Right lobe of liver (tissue), 6 donors: ENCODE data around the gene FGFR2. TPM values are rescaled to one million over a fixed set of nuclear protein-coding genes. Genes with fewer than 3 reads are reported as not detected.

Experiments
- ATAC-seq, 4 donors: fragments of 200-7000 bp; cut with Tn5 transposase; one replicate each; pipeline ENCODE4 v1.9.1; 2020; ENCODE audit warnings: mild to moderate bottlenecking in 4 of 4, moderate library complexity in 4 of 4
- DNase-seq, 3 donors: peaks; one replicate each; pipeline ENCODE4 v3.0.0-alpha.2; 2020
- H3K27ac ChIP-seq, 3 donors: fragments of 200-600 bp; one replicate each; pipeline ENCODE4 v1.8.0; 2022
- H3K27me3 ChIP-seq, 2 donors: fragments of 200-600 bp; one replicate each; pipeline ENCODE4 v1.8.0; 2022
- H3K36me3 ChIP-seq, 4 donors: fragments of 200-600 bp; sonication (generic) in 1 of 4; one replicate each; pipeline versions ENCODE4 v1.5.1 to v1.8.0; 2017 to 2022; ENCODE audit warnings: control low read depth in 1 of 4
- H3K4me1 ChIP-seq, 4 donors: fragments of 200-600 bp; sonication (generic) in 1 of 4; one replicate each; pipeline versions ENCODE4 v1.5.1 to v1.8.0; 2017 to 2022; ENCODE audit warnings: control low read depth in 1 of 4
- H3K4me3 ChIP-seq, 3 donors: fragments of 200-600 bp; one replicate each; pipeline ENCODE4 v1.8.0; 2022
- H3K9me3 ChIP-seq, 4 donors: fragments of 200-600 bp; sonication (generic) in 1 of 4; one replicate each; pipeline versions ENCODE4 v1.5.1 to v1.8.0; 2017 to 2022; ENCODE audit warnings: control low read depth in 1 of 4
- POLR2A ChIP-seq: fragments of 450-650 bp; IDR thresholded peaks from one replicate; pipeline ENCODE4 v1.6.1; 2017; ENCODE audit warnings: antibody characterized with exemption, mild to moderate bottlenecking
- WGBS: methylation state at CpG from one replicate; pipeline ENCODE4 v1.1.6; 2018; ENCODE audit warnings: low coverage, low lambda C conversion rate; ENCODE audit not compliant: insufficient coverage; ENCODE audit errors: missing lambda C conversion rate; 5-methylcytosine and 5-hydroxymethylcytosine counted together
- intact Hi-C, 2 donors: fragments of 100-400 bp; cut with DNase I; formaldehyde crosslinking; loops; one replicate each; pipeline versions ENCODE4 v1.11.2 to v1.14.1; 2022
- total RNA-seq, 6 experiments: library from RNA; depleted of rRNA in 2 of 6; stranded (reverse); fragments of >200 nt in 2 of 6; fragmentation: NEBNext Ultra II Directional in 3 of 6; extraction: Animal tissue kit (Norgen Biotek cat#: 25700) in 3 of 6; gene quantifications; one replicate each; pipeline versions ENCODE4 v1.1.0 to v1.2.4, GENCODE V29; 2016 to 2023
- TF ChIP-seq, protein P1 (sequence below), 4 donors: fragments of 200-600 bp in 3 of 4; fragments of 450-650 bp in 1 of 4; IDR thresholded peaks; one replicate each; pipeline versions ENCODE4 v1.5.1 to v1.8.0; 2016 to 2022; ENCODE audit warnings: antibody characterized with exemption in 4 of 4, mild to moderate bottlenecking in 2 of 4
- donor health status: DM: no; HTN: yes; CAD: no.
- donor health status: DM: no; HTN: no; CAD: no.
- donor health status: DM: no; HTN: no; CAD: no.
- donor health status: DM: no; HTN: yes; CAD: no.
- donor health status: DM: no; HTN: yes; CAD: no.

FGFR2 gene
- total RNA-seq, 6 experiments from 2014 or later, result 14.4 to 33.7 (median 23.0) TPM

DNA sequence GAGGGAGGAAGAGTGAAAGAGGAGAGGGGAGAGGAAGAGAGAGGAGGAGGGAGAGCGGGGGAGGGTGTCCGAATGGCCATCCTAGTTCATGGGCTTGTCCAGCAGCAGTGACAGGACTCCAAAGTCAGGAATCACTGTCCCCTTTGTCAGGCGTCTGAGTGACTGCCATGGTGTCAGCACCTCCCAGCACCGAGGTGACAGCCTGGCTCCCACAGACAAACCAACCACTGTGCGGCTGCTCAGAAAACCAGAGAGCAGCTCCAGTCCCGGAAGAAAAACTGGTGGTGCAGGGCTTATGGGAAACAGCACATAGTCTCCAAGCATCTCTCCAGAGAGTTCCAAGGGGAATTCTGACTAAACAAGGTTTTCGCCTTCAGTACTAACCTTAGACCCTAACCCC, 18.9 kb upstream of the FGFR2 start:
- intact Hi-C loops, result loop anchor here in 1 of 2 donors (10.0 kb wide), 1 partner anchor 662 kb away; no protein-coding TSS in a partner anchor
- no peaks in the 10 kb centered on the region for H3K9me3 ChIP-seq
- no peak overlapping the region for H3K4me3 ChIP-seq
- H3K36me3 ChIP-seq, result no peaks in the 10 kb centered on the region
- H3K27me3 ChIP-seq, result no peaks in the 10 kb centered on the region
- H3K27ac ChIP-seq, result no peak overlapping the region
- ATAC-seq, result no peak
- WGBS, result 60% methylated on average over 1 of the region's 7 CpGs
- no peaks in the 10 kb centered on the region for H3K4me1 ChIP-seq
- no peak for DNase-seq
- TF ChIP-seq POLR2A, result no peak
- TF ChIP-seq, protein P1, sequence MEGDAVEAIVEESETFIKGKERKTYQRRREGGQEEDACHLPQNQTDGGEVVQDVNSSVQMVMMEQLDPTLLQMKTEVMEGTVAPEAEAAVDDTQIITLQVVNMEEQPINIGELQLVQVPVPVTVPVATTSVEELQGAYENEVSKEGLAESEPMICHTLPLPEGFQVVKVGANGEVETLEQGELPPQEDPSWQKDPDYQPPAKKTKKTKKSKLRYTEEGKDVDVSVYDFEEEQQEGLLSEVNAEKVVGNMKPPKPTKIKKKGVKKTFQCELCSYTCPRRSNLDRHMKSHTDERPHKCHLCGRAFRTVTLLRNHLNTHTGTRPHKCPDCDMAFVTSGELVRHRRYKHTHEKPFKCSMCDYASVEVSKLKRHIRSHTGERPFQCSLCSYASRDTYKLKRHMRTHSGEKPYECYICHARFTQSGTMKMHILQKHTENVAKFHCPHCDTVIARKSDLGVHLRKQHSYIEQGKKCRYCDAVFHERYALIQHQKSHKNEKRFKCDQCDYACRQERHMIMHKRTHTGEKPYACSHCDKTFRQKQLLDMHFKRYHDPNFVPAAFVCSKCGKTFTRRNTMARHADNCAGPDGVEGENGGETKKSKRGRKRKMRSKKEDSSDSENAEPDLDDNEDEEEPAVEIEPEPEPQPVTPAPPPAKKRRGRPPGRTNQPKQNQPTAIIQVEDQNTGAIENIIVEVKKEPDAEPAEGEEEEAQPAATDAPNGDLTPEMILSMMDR (IDR thresholded peaks at IDR 0.05), result no peak

GRCh38 chr10:121616291-121616690, 18.0 kb upstream of the FGFR2 start:
- Histone ChIP-seq H3K36me3 (no peaks in the 10 kb centered on the region), H3K4me3 (no peak overlapping the region), H3K27me3 (no peaks in the 10 kb centered on the region), H3K9me3 (no peaks in the 10 kb centered on the region), H3K4me1 (no peaks in the 10 kb centered on the region), H3K27ac (no peak overlapping the region)
- ATAC-seq, result no peak
- intact Hi-C loops, result loop anchor here in 1 of 2 donors (10.0 kb wide), 1 partner anchor 661 kb away; no protein-coding TSS in a partner anchor
- WGBS, result 54% methylated on average over 10 of the region's 11 CpGs
- TF ChIP-seq, protein P1 (IDR thresholded peaks at IDR 0.05), result no peak
- no peak for TF ChIP-seq POLR2A
- DNase-seq, result no peak

DNA sequence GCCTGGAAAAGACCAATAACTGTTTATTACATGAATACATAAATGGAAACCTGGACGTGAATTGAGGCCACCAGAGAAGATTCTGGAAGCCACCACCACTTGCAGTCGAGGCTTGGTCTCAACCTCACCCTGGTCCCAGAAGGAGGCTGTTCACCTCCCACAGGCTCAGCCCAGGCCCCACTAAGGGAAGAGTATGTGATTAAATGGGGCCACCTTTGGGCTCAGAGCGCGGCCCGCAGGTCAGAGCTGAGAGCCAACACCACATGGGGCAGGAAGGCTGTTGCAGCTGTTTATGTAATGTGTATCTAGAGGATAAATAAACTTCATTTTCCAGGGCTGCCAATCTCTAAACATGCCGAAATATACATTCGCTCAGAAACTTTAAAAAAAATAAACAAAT, 17.6 kb upstream of the FGFR2 start:
- no peaks in the 10 kb centered on the region for H3K9me3 ChIP-seq
- DNase-seq (no peak), ATAC-seq (no peak)
- H3K4me3 ChIP-seq, result no peak overlapping the region
- TF ChIP-seq POLR2A, result no peak
- TF ChIP-seq, protein P1 (IDR thresholded peaks at IDR 0.05), result no peak
- no peak overlapping the region for H3K27ac ChIP-seq
- intact Hi-C loops, result loop anchor here in 1 of 2 donors (10.0 kb wide), 1 partner anchor 661 kb away; no protein-coding TSS in a partner anchor
- no peaks in the 10 kb centered on the region for H3K27me3 ChIP-seq
- H3K36me3 ChIP-seq, result no peaks in the 10 kb centered on the region
- H3K4me1 ChIP-seq, result no peaks in the 10 kb centered on the region
- 63% methylated on average over 4 of the region's 7 CpGs for WGBS

DNA sequence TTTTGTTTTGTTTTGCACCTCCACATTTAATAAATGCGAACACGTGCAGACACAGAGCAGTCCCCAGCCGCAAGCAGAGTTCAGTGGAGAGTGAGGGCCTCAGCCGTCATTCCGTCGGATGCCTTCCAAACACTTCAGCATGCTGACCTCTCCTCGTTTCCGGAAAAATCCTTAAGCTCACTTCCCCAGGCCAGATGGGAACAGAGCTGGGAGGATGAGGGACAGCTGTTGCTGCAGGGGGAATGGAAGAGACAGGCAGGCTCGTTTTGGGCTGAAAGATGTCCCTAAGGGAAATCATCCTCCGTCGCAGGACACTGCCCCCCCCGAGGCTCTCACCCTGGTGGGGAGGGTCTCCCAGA, 17.2 kb upstream of the FGFR2 start:
- intact Hi-C loops, result loop anchor here in 1 of 2 donors (10.0 kb wide), 1 partner anchor 661 kb away; no protein-coding TSS in a partner anchor
- Histone ChIP-seq H3K9me3 (no peaks in the 10 kb centered on the region), H3K4me1 (no peaks in the 10 kb centered on the region), H3K4me3 (no peak overlapping the region), H3K36me3 (no peaks in the 10 kb centered on the region), H3K27ac (no peak overlapping the region), H3K27me3 (no peaks in the 10 kb centered on the region)
- no peak for DNase-seq
- peak in 2 of 4 donors; percentile 24 to 34 for ATAC-seq
- WGBS, result 70% methylated on average over 9 of the region's 12 CpGs
- TF ChIP-seq, protein P1 (IDR thresholded peaks at IDR 0.05), result no peak
- no peak for TF ChIP-seq POLR2A
